ENCODE data around the gene SOX6.

- TF ChIP-seq CTCF (IDR thresholded peaks at IDR 0.05) (no peak), EP300 (IDR thresholded peaks at IDR 0.05) (no peak), POLR2A (IDR thresholded peaks at IDR 0.05) (no peak), POLR2AphosphoS5 (IDR thresholded peaks at IDR 0.05) (no peak)
These were observed 66.8 kb downstream of the SOX6 start for GRCh38 chr11:16289541-16289940.
